ENCODE data around the gene DBNL.

DNA sequence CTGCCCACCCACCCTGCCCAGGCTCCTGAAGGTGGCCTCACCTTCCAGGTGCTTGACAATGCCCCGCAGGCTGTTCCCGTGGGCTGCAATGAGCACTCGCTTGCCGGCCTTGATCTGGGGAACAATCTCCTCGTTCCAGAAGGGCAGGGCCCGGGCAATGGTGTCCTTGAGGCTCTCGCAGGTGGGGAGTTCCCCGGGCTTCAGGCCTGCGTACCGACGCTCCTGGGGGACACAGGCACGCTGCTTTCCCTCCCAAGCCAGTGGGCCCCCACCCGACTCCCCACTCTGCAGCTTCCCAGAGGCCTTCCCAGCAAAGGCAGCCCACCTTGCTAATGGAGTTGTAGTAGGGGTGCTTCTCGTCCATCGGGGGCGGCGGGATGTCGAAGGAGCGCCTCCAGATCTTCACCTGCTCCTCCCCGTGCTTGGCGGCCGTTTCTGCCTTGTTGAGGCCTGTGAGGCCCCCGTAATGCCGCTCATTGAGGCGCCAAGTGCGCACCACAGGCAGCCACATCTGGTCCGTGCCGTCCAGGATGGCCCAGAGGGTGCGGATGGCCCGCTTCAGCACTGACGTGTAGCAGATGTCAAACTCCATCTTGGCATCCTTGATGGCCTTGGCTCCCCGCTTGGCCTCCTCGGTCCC lies 20.4 kb downstream of the DBNL start:
- no peak for TF ChIP-seq CTCF (IDR thresholded peaks at IDR 0.05)
- peak in 1 of 2 donors; percentile 11 for TF ChIP-seq POLR2A (IDR thresholded peaks at IDR 0.05)
